Skeletal muscle cell (primary cell): Measurements from ENCODE around the gene RAD51B.
"Not testable (repeated sequence)": the region's sequence is repeated elsewhere in the genome, so short reads cannot be mapped to it uniquely, and the experiment has no call there.

ENCODE experiments used
- DNase-seq: peaks from one replicate; pipeline ENCODE4 v3.0.0-alpha.2; 2010; ENCODE audit warnings: low read depth
- H3K4me3 ChIP-seq: 2 replicates; pipeline ENCODE4 v1.5.1; 2011; ENCODE audit warnings: low read depth, mild to moderate bottlenecking, control low read depth, low read length, moderate library complexity

The RAD51B gene

GRCh38 chr14:68247676-68248268, 428.2 kb downstream of the RAD51B start:
- no peak overlapping the region for H3K4me3 ChIP-seq
- DNase-seq: no peak

DNA sequence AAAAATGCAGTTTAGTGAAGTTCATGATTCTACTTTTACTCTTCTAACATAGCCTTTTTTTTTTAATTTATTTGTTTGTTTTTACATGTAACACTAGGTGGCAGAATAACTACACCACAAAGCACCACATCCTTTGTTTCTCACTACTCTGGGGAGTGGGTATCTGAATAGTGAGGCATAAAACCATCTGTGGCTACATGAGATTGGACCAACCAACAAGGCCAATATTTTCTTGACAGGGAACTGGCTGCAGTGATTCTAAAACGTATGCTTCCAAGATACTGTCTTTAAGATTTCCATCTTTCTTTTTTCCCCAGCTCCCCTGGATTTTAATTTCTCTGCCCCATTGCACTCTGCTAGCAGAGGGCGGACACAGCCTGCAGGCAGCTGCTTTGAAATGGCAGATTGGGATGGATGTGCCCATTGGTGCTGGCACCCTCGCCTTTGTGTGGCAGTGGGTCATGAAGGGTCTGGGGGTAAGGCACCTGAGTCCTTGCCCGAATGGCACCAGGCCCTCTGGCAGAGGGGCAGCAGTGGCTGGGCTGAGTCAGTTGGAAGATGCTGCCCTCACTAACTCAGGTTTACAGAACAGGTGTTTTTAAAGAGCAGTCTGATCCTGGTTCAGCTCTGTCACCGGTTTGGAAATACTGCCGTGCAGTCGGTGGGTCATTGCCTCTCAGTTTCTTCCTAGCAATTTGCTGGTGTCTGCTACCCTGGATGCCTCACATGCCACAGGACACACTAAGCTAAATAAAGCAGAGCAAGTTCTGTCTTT, 429.1 kb downstream of the RAD51B start:
- no peak for DNase-seq
- H3K4me3 ChIP-seq: no peak overlapping the region

- DNase-seq: no peak
- H3K4me3 ChIP-seq: no peak overlapping the region
Observed at GRCh38 chr14:68249661-68250451, 430.3 kb downstream of the RAD51B start.

DNA sequence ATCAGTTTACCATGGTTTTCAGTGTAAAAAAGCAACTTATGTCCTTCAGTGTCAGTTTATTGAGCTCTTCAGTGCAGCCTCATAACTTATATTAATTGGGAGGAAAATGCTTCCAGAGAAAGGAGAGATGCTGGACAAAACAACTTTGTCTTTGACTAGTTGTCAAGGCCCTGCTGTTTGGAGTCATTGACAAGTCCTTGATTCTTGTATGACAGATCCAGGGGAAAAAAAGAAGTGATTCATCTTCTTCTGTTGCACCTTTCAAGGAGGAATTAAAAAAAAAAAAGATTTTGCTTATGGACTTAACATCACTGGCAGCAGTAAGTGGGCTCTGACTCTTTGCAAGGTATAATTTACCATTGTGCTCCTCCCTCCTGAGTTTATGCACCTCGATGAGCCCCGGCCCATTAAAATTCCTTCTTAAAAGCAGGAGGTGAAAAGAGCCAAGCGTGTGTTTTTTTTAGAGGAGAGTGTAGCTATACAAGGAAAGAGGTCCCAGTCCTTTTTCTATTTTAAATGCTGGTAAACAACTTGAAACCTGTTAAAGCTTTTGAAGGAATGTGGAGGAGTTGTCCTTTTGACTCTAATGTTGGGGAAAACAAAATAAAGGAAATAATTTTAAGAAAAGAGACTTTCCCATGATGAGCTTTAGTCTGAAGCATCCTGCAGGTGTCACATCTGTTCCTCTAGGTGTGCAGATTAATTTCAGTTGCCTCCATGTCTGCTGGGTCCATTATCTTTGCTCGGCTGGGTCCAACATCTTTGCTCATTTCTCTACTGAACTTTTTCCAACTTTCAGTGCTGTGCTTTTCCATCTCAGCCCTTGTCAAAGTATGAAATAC, 431.6 kb downstream of the RAD51B start:
- DNase-seq: no peak
- H3K4me3 ChIP-seq: no peak overlapping the region

DNA sequence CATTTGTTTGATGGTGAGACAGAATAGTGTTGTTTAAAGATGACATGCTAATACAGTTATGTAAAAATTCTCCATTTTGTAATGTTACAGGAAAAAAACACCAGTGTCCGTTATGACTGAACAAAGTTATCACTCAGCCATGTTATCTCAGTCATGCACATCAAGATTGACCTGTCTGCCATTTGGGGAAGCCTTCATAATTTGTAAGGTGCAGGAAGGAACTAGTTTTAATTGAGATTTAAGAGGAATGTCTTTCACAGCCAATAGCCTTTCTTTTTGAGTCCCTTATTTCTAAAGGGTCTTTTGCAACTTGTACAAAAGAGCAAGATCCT, 432.2 kb downstream of the RAD51B start:
- H3K4me3 ChIP-seq: no peak overlapping the region
- no peak for DNase-seq

DNA sequence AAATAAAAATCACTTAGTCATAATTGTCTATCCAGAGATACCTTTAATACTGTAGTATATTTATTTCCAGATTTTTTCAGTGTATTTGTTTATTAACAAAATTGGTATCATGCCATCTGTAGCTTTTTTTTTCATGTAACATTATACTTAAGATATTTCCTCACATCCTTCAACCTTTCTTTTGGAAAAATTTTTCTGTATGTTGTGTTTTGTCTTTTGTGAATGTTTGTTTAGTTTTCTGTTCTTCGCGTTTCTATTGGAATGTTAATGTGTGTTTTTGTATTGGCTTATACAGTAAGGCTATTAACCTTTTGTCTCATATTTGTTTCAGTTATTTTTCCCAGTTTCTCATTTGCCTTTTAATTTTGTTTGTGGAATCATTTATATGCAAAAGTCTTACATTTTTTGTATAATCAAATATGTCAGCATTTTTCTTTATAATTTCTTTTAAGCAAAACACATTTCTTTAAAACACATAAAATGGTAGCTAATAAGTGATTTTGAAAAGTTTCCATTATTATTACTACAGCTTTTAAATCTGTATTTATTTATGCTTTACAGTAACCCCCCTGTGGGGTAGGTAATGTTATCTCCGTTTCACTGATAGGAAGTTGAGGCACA, 433.7 kb downstream of the RAD51B start:
- DNase-seq: no peak
- no peak overlapping the region for H3K4me3 ChIP-seq

- H3K4me3 ChIP-seq: no peak overlapping the region
- DNase-seq: no peak
Observed at GRCh38 chr14:68253878-68254528, 434.4 kb downstream of the RAD51B start.

DNA sequence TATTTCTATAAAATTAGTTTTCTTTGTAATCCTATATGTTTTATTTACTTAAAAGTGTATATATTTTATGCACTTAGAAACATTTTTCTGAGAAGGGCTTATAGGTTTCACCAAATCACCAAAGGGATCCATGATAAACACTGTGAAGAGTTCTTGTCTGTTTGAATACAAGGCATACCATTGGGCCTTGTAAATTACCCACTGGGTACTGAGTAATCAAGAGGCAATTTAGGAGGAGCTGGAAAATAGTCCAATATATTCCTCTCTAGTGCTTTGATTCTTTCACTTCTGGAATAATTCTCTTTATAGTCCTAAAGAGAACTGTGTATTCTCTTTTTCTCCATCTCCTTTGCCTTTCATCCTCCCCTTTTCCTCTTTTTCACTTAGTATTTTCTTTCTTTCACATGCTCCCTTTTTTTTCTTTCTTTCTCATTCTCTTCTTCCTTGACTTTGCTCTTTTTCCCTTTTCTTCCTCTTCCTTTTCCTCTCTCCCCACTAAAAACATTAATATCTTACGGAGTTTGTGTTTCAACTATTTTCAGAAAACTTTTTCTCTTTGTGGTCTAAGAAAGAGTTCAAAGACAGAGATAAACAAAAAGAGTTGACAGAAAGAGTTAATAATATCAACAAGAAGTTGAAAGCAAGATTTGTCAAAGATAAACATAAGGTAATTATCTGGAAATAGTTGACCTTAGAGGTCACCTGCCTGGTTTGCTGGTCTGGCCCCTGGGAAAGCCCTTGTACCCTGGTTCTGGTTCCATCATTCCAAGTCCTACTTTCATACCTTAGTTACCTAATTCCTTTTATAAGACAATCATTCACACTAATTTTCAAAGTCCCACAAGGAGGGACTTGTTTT, 435.3 kb downstream of the RAD51B start:
- no peak for DNase-seq

DNA sequence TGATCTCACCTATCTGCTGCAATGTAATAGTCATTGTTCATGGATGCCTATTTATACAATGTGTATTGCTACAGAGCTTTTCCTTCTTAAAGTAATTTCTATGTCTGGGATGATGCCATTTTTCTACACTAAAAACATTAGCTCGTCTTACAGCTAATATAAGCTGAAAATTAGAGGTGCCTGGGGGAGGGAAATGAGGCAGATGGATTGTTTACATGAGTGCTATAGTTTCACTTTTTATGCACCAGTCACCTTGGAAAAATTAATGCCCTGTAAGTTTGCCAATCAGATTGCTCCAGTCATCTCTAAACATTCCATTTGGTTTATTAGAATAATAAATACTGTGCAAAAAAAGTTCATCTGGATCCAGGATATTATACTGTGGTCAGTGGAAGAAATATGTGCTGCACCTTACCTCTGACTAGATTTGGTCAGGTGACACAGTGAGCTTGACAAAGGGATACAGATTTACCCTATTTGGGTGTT, 436.2 kb downstream of the RAD51B start:
- no peak for DNase-seq
- no peak overlapping the region for H3K4me3 ChIP-seq

More for the DNA sequence above, 435.3 kb downstream of the RAD51B start:
- H3K4me3 ChIP-seq: no peak overlapping the region

DNA sequence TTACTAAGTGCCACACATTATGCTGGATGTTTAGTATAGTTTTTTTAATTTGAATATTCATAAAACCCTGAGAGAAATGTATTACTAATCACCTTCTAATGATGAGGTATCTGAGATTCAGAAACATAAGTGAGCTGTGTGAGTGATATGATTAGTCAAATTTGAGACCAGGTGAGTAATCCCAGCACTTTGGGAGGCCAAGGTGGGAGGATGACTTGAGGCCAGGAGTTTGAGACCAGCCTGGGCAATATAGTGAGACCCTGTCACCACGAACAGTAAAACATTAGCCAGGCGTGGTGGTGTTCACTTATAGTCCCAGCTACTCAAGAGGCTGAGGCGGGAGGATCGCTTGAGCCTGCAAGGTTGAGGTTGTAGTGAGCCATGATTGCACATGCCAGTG, 438.4 kb downstream of the RAD51B start:
- no peak overlapping the region for H3K4me3 ChIP-seq
- no peak for DNase-seq

GRCh38 chr14:68258995-68259394, 439.4 kb downstream of the RAD51B start:
- not testable (repeated sequence) for H3K4me3 ChIP-seq, DNase-seq

- no peak for DNase-seq
- H3K4me3 ChIP-seq: no peak overlapping the region
Observed at GRCh38 chr14:68260121-68260520, 440.5 kb downstream of the RAD51B start.

DNA sequence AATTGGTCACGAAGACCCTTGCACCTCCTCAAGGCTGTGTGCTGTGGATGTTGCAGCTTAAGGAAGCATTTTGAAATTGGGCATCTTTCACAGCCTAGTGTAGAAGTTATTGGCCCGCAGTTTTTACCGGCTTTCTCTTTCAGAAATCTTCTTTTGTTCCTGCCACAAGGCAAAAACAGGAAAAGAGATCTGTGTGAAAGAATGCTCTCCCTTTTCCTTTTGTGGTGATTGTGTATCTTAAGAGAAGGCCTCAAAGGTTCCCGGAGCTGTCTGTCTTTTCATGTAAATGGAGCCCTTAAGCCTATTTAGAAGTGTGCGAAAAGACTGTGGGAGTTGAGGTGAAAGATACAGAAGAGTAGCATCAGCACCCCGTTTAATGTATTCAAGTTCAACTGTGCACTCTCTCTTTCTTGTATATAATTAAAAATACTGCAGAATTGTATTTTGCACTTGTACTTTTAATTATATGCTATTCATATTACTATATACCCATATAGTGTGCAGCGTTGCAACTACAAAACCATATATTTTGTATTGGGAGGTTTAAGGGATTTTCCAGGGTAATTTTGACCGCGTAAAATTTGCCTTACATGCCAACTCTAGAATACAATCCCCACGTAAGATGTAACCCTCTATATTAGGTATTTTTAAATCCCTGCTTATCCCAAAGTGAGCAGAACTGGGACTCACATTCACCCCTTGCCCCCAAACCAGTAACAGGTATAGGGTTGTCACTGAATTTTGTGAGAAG, 441.7 kb downstream of the RAD51B start:
- H3K4me3 ChIP-seq: no peak overlapping the region
- no peak for DNase-seq

GRCh38 chr14:68262567-68262966, 443.0 kb downstream of the RAD51B start:
- H3K4me3 ChIP-seq: no peak overlapping the region
- DNase-seq: no peak

DNA sequence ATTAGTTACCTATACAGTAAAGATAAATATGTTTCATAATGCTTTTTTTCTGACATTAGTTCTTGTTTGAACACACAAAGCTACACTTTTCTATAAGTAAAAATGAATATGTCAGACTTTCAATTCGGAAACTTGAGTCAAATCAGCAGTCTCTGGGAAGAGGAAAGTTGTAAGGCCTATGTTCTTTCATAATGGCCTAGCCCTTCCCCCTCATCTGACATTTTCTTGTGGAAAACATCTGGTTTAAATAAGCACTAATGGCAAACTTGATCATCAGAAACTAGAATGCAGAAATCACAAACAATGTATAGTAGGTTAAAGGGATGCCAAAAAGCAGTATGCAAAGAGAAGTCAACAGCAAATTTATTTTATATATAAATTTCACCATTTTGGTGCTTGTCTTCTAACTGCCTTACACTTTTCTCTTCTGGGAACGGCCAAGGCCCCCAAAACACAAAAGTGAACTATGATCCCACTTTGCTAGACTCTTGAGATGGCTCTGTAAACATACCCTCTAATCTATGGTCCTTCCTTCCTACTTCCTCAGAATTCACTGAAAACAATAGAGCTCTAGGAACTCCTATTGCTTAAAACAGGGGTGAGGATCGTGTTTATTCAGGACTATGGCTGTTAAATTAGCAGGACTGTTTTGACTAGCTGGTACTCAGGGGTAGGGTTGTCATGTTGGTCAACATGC, 444.1 kb downstream of the RAD51B start:
- DNase-seq: no peak
- H3K4me3 ChIP-seq: no peak overlapping the region

GRCh38 chr14:68264260-68264569, 444.6 kb downstream of the RAD51B start:
- DNase-seq: no peak

DNA sequence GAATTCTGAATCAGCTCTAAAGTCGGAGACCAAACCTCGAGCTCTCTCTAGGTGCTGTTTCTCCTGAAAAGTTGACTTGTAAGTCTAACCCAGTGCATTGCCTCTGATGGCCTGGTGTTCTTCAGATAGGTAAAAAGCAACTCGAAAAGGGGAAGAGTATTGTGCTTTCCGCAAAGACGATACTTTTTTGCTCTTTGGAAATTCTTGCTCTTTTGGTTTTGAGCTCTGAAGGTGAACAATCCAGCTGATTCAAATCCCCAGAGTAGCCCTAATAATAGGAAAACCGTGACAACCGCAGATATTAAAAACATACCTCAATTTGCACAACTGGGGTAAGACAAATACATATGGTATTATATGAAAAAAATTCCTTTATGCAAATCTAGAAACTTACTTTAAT, 447.4 kb downstream of the RAD51B start:
- no peak for DNase-seq
- no peak overlapping the region for H3K4me3 ChIP-seq

More at GRCh38 chr14:68264260-68264569, 444.6 kb downstream of the RAD51B start:
- no peak overlapping the region for H3K4me3 ChIP-seq
